Renal cortical epithelial cell (primary cell): ENCODE results near the gene COX8C. TPM values are rescaled to one million over a fixed set of nuclear protein-coding genes. Genes with fewer than 3 reads are reported as not detected.
"Not testable (repeated sequence)": the region's sequence is repeated elsewhere in the genome, so short reads cannot be mapped to it uniquely, and the experiment has no call there.

Experiments
- DNase-seq: peaks from one replicate; pipeline ENCODE4 v3.0.0-alpha.2; 2011; ENCODE audit warnings: low read depth
- total RNA-seq: library from RNA; depleted of rRNA; stranded (reverse); fragments of >200 nt; gene quantifications from 2 replicates; pipeline ENCODE4 v1.2.3, GENCODE V29; 2014

COX8C gene
- total RNA-seq, 1 donor from 2014 or later: 0.60 TPM

- DNase-seq: no peak
Measured at GRCh38 chr14:93369713-93370266, 22.8 kb downstream of the COX8C start.

- DNase-seq: no peak
Measured at GRCh38 chr14:93375673-93376156, 28.7 kb downstream of the COX8C start.

- DNase-seq: no peak
Measured at GRCh38 chr14:93379831-93380230, 32.8 kb downstream of the COX8C start.

- peak; percentile 15 for DNase-seq
Measured at GRCh38 chr14:93381644-93382043, 34.7 kb downstream of the COX8C start.

GRCh38 chr14:93384256-93384655 is 37.3 kb downstream of the COX8C start:
- not testable (repeated sequence) for DNase-seq

- no peak for DNase-seq
Measured at GRCh38 chr14:93395231-93395630, 48.2 kb downstream of the COX8C start.

GRCh38 chr14:93396456-93396855 is 49.5 kb downstream of the COX8C start:
- peak; percentile 24 for DNase-seq

Other genes with a start within 250 kb of the COX8C start
- 24.7 and 52.5 TPM in 2 replicates for gene ITPK1, start 231.3 kb upstream of the COX8C start, total RNA-seq
- 51.2 and 69.6 TPM in 2 replicates for gene MOAP1, start 162.3 kb upstream of the COX8C start, total RNA-seq
- gene LYSET, start 161.9 kb upstream of the COX8C start, total RNA-seq: 8.7 and 15.9 TPM in 2 replicates
- gene GON7, start 140.1 kb upstream of the COX8C start, total RNA-seq: 22.9 and 28.4 TPM in 2 replicates
- gene UBR7, start 139.9 kb upstream of the COX8C start, total RNA-seq: 14.8 and 26.5 TPM in 2 replicates
- gene BTBD7, start 14.1 kb upstream of the COX8C start, total RNA-seq: 49.0 and 81.6 TPM in 2 replicates
- under 0.01 and 0.50 TPM in 2 replicates for gene UNC79, start 83.8 kb downstream of the COX8C start, total RNA-seq